HG03103 (cell line): Measurements from ENCODE around the gene TMEM207.

ENCODE experiments used
- ATAC-seq: cut with Tn5 transposase; IDR thresholded peaks from one replicate; pipeline ENCODE4 v1.9.1; 2021; ENCODE audit warnings: low read depth; ENCODE audit not compliant: unreplicated experiment

TMEM207 gene

DNA sequence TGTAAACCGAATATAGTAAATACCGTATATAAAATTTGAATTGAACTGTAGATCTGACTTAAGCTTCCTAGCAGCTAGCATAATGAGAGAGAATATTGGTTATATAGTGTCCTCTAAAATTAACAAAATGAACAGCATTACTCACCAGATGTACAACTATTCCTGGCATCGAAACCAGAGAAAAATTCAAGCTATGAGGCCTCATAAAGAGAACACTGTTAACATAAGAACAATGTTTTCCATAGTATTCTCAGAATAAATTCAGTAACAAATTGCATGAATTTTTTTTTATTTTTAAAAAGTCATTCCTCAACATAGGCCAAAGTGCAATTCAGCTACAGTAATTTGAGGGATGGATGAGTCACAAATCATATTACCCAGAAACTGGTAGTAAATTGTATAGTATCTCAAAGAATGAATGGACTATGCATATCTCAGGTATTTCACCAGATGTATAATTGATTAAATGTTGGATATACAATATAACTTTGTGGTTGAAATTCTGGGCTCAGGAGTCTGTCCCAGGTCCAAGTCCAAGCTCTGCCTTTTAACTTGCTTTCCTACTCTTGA is 5.0 kb downstream of the TMEM207 start:
- ATAC-seq, result no peak

DNA sequence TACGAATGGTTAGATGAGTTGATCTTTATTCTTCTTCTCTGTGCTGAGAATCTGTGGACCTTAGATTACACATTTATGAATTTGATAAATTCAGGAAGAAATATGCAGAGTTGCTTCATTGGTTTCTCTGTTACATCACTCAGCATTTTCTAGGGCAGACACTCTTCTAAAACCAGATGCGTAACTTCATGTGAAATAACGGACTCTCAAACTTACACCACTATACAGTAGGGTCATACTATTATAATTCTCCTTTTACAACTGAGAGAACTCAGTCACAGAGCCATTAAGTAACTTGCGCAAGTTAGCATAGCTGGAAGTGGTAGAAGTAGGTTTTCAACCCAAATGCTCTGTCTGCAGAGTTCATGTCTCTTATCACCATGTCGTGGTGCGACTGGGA is 5.7 kb downstream of the TMEM207 start:
- no peak for ATAC-seq

DNA sequence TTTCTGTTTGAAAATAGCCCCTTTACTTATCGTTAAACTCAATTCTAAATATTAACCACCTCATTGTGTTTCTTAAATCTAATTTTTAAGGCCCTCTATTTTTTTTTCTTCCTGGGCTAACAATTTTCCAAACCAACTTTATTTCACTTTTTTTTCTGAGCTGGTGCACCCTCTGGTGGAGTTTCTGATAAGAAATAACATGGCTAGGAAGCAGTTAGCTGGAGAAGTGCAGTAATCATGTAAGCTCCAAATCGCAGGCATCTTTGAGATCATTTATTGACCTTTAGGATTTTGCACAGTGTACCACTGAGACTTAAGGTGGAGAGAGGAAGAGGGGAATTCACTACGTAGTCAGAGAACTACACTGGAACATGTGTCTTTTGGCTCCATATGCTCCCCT is 6.4 kb downstream of the TMEM207 start:
- no peak for ATAC-seq

DNA sequence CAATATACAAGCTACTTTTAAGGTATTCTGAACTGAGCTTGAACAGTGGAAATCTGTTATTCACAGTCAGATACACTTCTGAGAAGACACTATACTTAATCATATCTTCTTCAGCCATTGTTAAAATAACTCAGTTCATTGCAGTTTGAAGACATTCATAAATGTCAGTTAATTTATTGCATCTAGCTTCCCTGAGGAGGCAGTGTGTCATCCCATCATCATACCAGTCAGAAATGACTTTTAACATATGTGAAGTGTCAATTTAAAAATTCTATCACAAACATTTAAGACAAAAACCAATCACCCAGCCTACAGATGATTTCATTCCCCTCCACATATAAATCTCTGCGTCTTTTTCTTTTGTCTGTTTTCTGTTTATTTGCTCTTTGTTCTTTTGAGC is 7.5 kb downstream of the TMEM207 start:
- ATAC-seq, result no peak

DNA sequence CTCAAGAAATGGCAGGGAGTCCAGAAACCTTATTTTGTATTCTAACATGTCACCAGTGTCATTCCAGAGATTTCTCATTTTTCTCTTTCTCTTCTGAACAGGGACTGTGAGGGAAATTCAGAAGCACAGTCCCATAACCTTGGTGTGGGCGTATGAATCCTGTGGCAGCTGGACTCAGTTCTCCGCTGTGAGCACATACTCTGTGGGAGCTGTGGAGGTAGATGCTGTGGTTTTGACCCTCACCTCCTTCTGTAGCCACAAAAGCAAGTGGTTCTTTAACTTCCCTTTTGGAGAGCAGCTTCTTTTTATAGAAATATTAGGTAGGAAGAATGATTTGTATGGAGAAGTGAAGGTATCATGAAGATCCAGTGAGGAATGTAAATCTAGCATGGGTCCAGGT is 13.4 kb downstream of the TMEM207 start:
- ATAC-seq, result no peak

DNA sequence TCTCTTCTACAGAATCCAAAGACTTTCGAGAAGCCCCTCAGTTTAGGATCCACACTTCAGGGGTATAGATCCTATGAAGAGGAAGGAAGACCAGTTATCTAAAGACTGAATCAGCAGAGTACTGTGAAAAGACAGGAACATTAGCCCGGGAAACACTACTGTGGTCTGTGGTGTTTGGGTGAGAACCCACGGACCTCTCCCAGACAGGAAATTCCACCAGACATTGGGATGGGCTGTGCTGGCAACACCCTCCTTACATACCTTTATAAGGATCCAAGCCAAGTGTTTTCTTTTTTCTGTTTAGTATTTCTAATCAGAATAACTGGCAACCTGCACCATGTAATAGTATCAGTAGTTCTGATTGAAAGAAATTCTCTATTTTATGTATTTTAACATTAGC is 14.1 kb downstream of the TMEM207 start:
- no peak for ATAC-seq

DNA sequence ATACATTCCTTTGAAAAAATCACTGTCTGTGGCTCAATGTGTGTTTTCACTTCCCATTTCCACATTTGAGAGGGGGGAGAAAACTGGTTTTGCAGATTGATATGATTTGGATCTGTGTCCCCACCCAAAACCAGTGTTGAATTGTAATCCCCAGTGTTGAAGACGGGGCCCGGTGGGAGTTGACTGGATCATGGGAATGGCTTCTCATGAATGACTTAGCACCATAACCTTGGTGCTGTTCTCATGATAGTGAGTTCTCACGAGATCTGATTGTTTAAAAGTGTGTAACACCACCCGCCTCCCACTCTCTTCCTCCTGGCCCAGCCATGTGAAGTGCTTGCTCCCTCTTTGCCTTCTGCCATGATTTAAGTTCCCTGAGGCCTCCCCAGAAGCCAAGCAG is 16.1 kb downstream of the TMEM207 start:
- no peak for ATAC-seq

DNA sequence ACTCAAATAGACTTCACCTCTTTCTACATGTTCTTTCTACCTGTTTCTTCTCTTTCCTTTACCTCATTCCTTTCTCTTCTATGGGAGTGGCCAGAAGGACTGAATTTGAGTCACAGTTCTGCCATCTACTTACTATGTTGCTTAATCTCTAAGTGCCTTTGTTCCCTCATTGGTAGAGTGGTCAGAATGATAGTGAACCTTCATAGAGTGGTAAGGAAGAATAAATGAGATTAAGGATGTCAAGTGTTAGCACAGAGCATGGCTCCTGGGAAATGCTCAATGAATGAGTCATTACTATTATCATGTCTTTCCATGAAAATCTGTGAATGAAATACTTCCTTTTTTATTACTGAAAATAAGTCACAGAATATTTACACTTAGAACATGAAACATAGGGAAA is 17.5 kb downstream of the TMEM207 start:
- no peak for ATAC-seq

DNA sequence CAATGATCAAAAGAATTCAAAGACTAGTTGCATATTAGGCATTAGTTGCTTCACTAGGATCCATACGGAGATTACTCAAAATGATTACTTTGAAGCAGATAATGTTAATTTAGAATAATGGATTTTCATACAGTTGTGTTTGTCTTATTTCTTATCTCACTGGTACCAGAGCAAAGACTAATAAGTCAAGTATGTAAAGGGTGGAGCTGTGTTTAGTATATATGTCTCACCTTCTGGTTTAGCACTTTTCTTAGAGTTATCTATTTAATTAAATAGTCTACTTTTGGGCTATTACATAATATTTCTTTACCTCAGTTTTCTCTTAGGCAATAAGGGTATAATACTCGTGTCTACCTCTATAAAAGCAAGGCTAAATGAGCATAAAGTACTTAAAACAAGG is 18.8 kb downstream of the TMEM207 start:
- no peak for ATAC-seq

DNA sequence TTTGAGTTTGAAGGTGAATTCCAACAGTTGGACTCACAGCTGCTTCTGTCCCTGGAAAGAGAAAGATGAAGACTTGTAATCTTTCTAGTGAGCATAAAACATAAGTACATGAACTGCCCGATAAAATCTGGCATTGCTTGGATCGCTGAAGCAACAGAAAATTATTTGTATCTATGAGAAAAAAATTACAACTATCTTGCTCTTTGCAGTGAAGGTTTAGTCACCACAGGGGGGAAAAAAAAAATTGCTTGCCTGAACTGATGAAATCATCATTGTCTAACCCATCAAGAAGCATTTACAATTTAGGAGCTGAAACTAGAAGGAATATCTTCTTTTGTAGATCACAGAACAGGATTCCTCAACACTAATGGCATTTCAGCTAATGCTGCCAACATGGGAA is 20.0 kb downstream of the TMEM207 start:
- ATAC-seq, result no peak

DNA sequence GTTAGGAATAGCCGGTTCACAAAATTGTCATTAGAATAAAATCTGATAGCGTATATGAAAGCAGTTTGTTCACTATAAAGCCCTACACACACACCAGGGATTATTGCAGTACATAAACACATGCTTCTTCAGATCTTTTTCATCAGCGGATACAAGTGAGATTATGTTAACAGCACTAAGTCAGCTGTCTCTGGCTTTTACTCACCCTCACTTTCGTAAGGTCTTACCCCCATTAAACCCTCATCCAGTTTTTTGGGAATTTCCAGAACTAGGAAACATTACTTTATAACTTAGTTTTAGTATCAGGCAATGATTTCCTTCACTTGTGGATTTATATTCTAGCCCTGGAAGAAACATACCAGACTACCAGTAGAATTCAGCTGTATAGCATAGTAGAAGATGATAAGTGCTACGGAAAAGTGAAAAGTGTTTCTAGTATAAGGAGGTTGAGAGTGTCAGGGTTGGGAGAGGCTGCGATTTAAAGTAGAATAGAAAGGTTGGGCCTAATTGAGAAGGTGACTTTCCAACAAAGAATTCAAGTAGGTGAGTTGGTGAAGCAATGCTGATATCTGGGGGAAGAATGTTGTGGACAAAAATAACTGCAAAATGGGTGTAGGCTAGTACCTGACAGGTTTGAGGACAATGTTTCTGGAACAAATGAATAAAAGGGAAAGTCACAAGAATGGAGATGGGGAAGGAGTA is 22.7 kb downstream of the TMEM207 start:
- ATAC-seq, result no peak

DNA sequence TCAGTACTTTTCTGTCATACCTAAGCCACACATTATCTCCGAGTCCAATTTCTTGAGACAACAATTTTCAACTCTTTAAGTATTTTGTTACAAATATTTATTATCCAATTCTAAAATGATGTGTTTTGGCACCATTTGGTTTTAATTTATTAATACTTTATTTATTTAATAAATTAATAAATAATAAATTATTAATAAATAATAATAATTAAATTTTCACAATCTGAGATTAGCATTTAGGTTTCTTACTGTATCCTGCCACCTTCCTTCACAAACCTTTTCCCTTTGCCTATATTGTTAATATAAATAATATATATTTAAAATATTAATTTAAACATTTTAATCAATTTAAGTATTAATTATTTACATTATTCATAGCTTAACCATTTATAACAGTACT is 23.9 kb downstream of the TMEM207 start:
- ATAC-seq, result no peak

DNA sequence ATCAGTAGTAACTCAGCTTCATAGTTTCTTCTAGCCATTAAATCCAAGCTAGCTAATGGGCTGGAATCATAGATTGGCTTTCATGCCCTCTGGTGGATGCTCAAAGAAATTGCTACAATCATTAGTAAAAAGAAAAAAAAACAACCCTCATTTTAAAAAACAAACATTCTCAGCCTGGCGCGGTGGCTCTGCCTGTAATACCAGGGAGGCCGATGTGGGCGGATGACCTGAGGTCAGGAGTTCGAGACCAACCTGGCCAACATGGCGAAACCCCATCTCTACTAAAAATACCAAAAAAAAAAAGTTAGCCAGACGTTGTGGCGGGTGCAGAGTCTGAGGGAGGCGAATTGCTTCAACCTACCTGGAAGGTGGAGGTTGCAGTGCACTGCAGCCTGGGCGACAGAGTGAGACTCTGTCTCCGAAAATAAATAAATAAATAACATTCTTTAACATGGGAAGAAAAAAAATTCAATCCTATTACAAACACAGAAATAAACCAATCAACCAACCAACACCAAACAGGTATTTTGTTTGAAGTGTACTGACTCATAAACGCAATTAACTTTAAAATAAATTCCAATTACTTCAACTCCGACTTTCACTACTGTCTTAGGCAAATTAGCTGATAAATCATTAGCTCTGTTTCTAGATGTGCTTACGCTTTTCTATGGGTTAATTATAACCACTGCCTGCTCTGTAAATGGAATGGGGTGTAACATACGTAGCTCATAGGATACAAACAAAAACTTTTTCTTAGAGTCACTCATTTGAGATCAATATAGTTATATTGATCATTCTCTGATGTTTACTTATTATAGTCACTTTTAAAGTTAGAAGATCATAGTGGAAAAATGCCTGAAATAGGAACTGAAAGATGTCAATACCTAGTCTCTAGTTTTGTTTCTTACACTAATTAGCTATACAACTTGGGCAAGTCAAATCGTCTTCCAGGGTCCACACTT is 24.9 kb downstream of the TMEM207 start:
- peak; percentile 70 for ATAC-seq

DNA sequence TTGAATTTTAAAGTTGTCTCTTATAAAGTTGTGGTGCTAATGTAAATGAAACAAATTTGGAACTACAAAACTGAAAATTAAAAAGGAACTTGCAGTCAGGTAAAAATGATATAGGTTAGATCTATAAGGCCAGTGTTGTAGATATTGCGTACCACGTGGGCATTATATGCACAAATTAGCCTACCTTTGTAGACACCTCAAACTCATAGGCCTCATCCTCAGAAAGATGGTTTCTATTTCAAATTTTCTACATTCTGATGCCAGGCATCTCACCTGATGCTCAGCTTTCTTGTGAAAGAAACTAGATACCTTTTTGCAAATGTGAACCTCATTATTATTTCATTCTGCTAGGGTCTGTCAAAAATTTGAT is 25.6 kb downstream of the TMEM207 start:
- peak; percentile 7 for ATAC-seq

DNA sequence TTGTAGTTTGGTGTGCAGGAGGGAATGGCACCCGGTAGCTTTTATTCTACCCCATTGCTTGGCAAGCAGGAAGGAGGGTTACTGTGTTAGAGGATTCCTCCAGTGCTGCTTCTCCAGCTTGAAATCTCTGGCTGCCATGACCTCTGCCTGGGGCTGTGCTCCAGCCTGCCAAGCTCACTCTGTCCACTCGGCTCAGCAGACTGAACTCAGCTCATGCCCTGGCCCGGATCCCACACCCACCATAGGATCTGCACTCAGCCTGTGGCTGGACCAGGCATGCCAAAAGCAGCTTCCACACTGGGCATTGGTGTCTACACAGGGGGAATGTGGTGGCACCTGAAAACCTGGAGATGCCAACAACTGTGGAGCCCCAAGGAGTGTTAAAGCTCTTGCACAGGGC is 35.4 kb downstream of the TMEM207 start:
- no peak for ATAC-seq

DNA sequence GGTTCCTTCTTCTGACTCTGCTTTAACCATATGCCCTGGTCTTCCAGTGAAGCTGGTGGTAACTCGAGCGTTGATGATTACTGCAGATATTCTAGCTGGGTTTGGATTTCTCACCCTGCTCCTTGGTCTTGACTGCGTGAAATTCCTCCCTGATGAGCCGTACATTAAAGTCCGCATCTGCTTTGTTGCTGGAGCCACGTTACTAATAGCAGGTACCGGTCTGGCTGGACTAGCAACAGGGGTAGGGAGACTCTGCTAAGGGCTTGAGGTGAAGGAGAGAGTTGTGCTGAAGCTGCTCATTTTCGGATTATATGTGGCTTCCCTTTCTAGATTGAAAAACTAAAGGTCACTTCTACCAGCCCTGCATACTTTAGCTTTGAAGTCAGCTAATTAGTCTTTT is 45.0 kb downstream of the TMEM207 start:
- no peak for ATAC-seq

DNA sequence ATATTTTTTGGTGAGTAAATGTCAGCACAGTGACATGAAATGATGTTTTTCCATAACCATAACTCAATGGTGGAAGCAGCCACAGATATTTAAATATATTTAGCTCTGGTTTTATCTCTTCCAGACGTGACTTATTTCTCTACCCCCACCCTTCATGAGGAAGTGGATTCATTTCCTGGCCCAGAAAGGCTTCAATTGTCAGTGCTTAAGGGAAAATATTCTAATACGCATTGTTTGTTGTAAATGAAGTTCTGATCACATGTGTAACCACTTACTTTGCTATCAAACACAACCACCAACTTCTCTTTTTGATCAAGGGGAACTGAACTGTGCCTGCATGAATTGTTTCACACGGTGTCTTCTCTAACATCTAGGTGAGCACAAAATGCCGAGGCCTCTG is 47.7 kb downstream of the TMEM207 start:
- no peak for ATAC-seq

DNA sequence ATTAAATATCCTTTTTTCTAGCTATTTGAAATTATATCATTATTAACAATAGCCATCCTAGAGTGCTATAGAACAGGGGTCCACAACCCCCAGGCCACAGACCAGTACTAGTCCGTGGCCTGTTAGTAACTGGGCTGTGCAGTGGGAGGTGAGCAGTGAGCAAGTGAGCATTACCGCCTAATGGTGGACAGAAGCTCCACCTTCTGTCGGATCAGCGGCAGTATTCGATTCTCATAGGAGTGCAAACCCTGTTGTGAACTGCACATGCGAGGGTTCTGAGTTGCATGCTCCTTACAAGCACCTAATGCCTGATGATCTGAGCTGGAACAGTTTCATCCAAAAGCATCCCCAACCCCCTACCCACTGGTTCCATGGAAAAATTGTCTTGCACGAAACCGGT is 50.0 kb downstream of the TMEM207 start:
- ATAC-seq, result no peak

DNA sequence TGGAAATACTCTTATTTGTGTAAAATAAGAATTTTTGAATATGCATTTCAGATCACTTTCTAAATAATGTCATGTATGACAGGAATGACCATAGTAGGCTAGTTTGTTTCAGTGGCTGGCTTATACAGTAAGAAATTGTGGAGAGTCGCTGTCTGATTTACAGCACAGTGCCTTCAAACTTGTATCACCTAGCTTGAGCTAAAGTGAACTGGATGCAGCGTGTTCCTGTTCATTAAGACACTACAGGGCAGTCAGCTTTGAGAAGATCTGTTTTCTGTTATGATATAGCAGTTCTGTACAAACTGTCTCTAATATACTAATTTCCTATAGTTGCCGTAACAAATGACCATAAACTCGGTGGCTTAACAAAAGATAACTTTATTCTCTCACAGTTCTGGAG is 51.8 kb downstream of the TMEM207 start:
- ATAC-seq, result no peak

DNA sequence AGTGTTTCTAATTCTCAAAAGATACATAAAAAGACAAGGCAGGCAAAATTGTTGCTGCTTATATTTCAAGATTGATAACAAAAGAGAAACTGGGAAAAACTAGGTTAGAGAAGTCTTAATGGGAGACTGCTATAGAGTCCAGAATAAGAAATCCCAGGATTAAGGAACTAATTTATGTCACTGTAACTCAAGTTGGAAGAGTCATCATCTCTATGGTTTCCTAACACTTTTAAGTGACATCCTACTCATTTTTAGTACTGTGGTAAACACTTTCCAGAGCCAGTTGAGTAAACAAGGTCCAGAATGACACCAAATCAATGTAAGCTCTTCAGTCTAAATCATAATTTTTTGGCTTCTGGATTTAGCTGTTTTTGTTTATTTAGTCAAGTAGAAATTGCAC is 53.7 kb downstream of the TMEM207 start:
- ATAC-seq, result no peak

DNA sequence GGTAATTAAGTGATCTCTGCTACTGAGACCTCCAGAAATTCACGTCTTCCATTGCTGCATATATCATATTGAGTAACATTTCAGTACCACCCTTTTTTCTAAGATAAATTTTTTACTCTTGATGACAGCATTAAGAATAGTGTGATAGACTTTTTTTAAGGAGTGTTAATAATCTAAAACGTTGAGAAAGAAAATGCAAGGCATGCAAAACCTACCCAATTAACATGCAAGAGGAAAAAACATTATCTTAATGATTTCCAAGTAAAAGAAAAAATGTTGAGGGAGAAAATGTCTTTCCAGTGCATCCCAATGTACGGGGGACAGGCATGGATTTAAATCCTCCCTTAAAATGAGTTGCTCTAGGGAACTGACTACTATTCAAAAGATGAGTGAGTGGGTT is 61.0 kb downstream of the TMEM207 start:
- no peak for ATAC-seq
